HG03103 (cell line): ENCODE results near the gene WDR47.
"Not testable (repeated sequence)": the region's sequence is repeated elsewhere in the genome, so short reads cannot be mapped to it uniquely, and the experiment has no call there.

ENCODE experiments used
- ATAC-seq: cut with Tn5 transposase; IDR thresholded peaks from one replicate; pipeline ENCODE4 v1.9.1; 2021; ENCODE audit warnings: low read depth; ENCODE audit not compliant: unreplicated experiment

Gene WDR47

DNA sequence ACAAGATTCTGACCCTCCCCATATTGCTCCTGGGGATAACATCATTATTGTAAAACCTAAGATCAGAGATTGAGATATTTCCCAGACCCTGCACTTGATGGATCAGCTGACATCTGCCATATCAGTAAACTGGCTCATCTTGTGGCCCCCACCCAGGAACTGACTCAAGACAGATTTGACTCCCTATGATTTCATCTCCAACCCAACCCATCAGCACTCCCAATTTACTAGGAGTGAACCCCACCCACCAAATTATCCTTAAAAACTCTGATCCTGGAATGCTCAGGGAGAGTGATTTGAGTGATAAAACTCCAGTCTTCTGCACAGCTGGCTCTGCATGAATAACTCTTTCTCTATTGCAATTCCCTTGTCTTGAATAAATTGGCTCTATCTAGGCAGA, 72.6 kb downstream of the WDR47 start:
- ATAC-seq: no peak

DNA sequence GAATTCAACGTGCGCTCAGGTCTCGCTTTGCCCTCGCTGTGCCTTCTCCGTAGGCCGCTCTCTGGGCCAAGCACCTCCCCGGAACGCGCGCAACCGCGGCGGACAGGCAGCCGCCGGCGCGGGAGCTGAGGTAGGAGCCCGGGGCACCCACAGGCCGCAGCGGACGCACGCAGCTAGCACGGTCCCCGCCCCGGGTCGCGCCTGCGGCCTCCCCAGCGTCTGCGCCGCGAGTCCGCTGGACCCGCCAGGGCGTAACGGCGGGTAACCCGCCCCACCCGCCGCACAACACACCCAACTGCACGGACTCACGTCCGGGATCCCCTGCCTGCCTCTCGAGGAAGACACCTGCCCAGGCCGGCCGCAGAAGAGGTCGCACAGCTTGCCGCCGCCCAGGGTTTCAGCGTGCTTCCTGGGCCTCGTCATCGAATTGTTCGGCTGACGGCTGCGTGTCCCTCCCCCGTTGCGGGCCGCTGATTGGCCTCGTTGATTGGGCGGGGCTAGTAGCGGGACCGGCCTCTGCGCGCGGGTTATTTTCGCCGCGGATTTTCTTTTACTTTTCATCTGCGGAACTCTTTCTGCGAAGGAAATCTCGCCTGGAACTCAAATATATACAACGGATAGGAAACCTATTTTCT, 78.7 kb downstream of the WDR47 start, which contains the start of gene CLCC1:
Gene CLCC1 (minus strand): TSS at position 433 of the 635 bp plus-strand sequence. CDS start 13,047 bp downstream, outside the sequence.
- ATAC-seq: peak; percentile 92

DNA sequence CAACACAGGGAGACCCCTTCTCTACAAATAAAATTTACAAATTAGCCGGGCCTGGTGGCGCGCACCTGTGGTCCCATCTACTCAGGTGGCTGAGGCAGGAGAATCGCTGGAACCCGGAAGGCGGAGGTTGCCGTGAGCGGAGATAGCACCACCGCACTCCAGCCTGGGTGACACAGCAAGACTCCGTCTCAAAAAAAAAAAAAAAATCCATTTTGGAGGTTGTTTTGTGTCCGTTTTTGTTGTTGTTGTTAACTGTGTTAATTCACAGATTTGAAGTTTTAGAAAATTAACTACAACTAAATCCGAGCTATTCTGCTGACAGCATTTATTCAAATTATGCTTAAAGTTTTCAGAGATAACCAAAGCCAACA, 79.2 kb downstream of the WDR47 start:
- ATAC-seq: no peak

DNA sequence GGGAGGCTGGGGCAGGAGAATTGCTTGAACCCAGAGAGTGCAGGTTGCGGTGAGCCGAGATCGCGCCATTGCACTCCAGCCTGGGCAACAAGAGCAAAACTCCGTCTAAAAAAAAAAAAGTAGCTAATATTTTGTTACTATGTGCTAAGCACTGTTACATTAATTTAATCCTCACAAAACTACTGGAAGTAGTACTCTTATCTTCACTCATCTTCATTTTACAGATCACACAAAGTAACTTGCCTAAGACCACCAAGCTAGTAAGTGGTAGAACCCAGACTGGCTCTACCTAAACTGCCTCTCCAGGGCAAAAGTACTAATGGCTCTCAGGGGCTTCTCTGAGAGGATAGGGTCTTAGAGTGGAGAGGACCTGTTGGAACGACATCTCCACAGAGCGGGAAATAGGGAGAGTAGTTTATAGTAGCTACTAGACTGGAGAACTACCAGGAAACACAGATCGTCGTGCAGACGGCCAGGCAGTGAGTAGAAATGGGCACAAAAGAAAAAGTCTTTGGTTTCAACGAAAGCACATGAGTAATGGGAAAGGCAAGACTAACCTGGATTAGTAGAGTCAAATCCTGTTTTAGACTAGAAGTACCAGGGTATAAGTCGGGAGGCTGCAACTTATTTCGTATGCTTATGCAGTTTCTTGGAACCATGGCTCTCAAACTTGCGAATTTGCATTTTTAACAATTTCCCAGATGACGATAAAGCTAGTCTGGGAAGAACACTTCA, 80.0 kb downstream of the WDR47 start:
- ATAC-seq: no peak

DNA sequence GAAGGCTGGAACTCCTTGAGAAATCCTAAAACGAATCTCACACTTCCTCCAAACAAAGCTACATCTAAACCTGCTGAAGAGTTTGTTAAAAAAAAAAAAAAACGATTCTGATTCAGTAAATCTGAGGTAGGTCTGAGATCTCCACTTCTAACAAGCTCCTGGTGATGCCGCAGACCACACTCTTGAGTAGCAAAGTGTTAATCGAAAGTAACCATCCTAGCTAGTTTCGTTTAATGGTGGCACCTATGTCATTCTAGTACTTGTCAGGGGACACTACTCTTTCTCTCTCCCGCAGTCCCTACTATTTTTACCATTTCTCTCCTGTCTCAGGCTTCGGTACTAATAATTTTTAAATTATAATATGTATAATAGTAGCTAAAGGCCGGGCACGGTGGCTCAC, 80.7 kb downstream of the WDR47 start:
- no peak for ATAC-seq

DNA sequence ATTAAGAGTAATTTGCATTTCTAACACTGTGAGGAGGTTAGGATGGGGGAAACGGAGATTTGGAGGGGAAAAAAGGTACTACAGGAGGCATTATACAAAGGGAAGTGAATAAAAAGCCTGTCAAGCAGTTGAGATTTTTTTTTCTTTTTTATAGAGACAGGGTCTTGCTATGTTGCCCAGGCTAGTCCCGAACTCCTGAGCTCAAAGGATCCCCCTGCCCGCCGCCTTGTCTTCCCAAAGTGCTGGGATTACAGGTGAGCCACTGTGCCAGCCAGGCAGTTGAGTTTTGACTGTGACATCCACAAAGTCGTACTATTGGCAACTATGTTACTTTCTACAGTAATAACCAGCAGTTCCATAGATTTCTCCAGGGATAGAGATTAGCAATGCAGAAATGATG, 81.2 kb downstream of the WDR47 start:
- no peak for ATAC-seq

DNA sequence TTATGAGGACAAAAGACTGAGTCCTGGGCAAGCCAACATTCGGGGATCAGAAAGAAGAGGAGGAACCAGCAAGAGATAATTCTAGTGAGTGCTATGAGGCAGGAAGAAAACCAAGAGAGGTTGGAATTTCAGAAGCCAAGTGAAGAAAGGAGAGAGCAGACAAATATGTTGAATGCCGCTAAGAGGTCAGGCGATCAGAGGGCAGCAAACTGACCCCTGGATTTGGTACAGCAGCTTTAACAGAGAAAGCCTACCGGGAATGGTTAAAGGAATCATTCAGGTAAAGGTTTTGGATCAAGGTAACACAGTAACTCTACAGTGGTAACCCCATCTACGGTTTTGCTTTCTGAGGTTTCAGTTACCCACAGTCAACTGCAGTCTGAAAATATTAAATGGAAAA, 84.0 kb downstream of the WDR47 start:
- no peak for ATAC-seq

DNA sequence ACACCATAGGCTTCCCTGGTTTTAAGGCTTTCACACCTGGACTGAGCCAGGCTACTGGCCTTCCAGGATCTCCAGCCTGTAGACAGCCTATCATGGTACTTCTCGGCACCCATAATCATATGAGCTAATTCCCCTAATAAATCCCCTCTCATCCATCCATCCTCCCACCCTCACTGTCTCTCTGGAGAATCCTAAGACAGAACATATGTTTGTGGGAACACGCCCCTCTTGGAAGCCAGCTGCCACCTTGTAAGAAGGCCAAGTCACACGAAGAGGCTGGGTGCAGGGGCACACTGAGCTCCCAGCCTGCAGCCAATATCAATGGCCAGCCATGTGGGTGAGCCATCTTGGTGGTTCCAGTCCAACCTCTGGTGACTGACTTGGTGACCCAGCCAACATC, 86.0 kb downstream of the WDR47 start:
- no peak for ATAC-seq

DNA sequence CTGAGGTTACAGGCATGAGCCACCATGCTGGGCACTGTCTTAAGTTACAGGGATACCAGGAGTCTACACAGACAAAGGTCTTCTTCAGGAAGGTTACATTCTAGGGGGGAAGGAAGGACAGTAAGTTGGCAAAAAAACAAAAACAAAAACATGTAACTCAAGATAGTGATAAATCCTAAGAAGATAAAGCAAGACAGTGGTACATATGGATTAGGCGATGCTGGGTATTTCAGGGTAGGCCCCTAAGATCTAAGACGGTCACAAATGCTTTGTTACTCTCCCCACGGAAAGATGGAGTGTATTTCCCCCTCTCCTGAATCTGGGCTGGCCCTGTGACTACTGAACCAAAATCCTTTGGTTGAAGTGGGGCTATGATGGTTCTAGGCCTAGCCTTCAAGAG, 86.8 kb downstream of the WDR47 start:
- no peak for ATAC-seq

DNA sequence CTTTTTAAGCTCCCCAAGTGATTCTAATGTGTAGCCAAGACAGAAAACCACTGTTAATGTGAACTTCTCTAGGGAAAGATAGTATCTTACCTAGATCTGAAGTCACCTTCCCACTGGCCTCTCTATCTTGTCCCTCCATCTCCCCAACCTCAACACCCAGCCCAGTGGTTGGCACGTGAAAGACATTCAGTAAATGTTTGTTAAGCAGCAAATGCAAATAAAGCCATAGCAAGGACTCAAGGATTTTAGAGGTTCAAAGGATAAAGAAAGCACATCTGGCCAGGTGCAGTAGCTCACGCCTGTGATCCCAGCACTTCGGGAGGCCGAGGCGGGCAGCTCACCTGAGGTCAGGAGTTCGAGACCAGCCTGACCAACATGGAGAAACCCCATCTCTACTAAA, 88.5 kb downstream of the WDR47 start:
- ATAC-seq: no peak

DNA sequence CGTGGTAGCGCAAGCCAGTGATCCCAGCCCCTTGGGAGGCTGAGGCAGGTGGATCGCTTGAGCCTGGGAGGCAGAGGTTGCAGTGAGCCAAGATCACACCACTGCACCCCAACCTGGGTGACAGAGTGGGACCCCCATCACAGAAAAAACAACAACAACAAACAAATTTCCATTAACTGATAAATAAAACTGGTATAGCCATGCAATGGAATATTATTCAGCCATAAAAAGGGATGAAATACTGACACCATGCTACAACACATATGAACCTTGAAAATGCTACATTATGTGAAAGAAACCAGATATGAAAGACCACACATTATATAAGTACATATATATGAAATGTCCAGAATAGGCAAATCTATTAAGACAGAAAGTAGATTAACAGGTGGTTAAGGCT, 90.7 kb downstream of the WDR47 start:
- ATAC-seq: no peak

DNA sequence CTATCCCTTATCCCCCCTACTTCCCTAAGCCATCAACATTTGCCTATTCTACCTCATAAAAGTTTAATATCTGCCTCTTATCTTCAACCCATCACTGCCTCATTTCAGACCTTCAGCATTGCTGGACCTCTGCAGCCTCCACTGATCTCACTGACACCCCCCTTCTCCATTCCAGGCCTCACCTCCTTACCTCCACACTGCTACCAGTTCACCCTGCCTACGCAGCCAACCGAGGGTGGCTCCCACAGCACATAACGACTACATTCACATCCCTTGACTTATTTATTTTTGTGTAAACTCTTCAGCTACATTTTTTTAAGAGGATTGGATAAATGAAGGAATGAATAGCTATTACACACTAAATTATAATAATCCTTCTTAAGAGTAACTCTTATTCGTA, 92.9 kb downstream of the WDR47 start:
- ATAC-seq: no peak

DNA sequence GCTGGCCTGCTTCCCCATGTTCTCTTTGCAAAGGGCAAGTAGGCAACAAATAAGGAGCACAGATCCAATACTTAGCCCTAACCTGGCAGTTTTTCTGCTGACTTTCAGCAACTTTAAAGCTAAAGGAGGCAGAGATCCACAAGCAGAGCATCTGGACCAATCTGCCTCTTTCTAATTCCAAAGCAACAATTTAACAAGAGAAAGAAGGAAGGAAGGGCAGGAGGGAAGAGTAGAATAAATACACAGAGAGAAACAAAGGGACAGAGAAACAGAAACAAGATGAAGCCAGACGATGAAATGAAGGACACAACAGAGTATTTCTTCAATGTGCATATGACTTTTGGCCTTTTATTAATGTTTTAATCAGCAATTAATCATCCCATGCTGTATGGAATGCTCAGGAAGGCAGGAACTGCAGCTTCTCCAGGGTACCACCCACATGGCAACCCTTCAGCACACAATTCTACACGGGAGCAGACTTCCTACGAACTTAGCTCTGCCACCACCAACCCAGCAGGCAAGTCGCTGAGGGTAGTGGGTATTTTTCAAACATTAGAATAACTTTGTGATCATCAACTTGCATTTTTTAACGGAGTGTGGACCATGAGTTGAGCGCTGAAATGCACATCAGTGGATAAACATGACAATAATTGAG, 93.9 kb downstream of the WDR47 start:
- no peak for ATAC-seq

DNA sequence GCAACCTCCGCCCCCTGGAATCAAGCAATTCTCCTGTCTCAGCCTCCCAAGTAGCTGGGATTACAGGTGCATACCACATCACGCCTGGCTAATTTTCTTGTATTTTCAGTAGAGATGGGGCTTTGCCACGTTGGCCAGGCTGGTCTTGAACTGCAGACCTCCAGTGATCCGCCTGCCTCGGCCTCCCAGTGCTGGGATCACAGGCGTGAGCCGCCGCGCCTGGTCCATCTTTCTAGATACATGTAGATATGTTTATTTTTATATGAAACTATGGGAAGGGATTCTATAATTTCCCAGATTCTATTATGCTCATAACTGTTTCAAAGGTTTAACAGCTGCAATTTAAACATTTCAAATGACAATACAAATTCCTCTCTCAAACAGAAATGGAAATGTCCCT, 105.7 kb downstream of the WDR47 start:
- ATAC-seq: no peak

DNA sequence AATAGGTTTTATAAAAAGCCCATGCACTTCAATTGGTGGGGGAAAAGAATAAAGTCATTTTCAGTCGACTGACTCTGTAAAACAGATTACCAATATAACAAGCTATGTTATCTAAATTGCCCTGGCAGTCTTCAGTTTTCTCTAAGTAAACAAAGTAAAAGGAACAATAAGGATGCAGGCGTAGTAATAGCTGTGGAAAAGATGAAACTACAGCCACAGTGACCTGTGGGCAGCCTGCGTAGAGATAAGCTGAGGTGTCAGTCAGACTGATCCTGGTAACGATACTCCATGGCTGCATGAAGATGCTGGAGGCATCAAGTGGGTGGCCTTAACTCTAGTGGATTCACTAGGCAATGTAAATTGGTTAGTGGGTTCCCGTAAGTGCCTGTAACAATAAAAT, 108.0 kb downstream of the WDR47 start:
- no peak for ATAC-seq

DNA sequence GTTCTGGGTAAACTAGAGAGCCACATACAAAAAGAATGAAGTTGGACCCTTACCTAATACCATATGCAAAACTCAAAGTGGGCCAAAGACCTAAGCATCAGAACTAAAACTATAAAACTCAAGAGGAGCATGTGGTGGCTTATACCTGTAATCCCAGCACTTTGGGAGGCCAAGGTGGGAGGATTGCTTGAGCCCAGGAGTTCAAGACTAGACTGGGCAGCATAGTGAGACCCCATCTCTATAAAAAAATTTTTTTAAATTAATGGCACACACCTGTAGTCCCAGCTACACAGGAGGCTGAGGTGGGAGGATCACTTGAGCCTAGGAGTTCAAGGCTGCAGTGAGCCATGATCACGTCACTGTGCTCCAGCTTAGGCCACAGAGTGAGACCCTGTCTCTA, 114.3 kb downstream of the WDR47 start:
- ATAC-seq: not testable (repeated sequence)

DNA sequence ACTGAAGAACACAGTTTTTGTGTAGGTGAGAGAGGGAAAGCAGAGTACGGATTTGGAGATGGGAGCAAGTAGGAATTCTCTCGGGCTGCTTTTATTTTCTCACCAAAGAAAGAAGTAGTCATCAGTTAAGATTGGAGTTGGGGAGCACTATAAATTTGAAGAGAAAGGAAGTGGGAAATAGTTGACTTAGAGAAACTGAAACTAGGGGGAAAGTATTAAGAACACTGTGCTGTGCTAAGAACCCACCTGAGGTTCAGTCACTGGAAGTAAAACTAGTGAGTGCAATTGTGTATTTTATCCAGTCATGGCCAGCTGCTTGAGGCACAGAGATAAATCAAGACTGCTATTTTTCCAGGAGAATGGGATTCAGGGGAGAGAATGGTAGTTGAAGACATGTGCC, 116.0 kb downstream of the WDR47 start:
- no peak for ATAC-seq
